ENCODE results near the gene ANKDD1A. TPM values are rescaled to one million over a fixed set of nuclear protein-coding genes. Genes with fewer than 3 reads are reported as not detected.

Gene ANKDD1A
- total RNA-seq, 1 donor from 2014 or later, result 2.6 TPM

GRCh38 chr15:64954395-64954794 lies 42.7 kb downstream of the ANKDD1A start:
- intact Hi-C loops (cut with micrococcal nuclease), result no loop called here

- intact Hi-C loops (cut with micrococcal nuclease), result no loop called here
Observed at GRCh38 chr15:64959128-64959527, 47.4 kb downstream of the ANKDD1A start.

- intact Hi-C loops (cut with micrococcal nuclease), result no loop called here
Observed at GRCh38 chr15:64960153-64960552, 48.5 kb downstream of the ANKDD1A start.

- intact Hi-C loops (cut with micrococcal nuclease), result no loop called here
Observed at GRCh38 chr15:64961013-64961412, 49.3 kb downstream of the ANKDD1A start.

- intact Hi-C loops (cut with micrococcal nuclease), result no loop called here
Observed at GRCh38 chr15:64969401-64969800, 57.7 kb downstream of the ANKDD1A start.

GRCh38 chr15:64970698-64971097 lies 59.0 kb downstream of the ANKDD1A start:
- intact Hi-C loops (cut with micrococcal nuclease), result no loop called here

- intact Hi-C loops (cut with micrococcal nuclease), result no loop called here
Observed at GRCh38 chr15:64975390-64975789, 63.7 kb downstream of the ANKDD1A start.

- intact Hi-C loops (cut with micrococcal nuclease), result no loop called here
Observed at GRCh38 chr15:64979252-64979710, 67.6 kb downstream of the ANKDD1A start.

GRCh38 chr15:64981812-64982431 lies 70.2 kb downstream of the ANKDD1A start:
- intact Hi-C loops (cut with micrococcal nuclease), result no loop called here

- intact Hi-C loops (cut with micrococcal nuclease), result no loop called here
Observed at GRCh38 chr15:64982472-64982871, 70.8 kb downstream of the ANKDD1A start.

- intact Hi-C loops (cut with micrococcal nuclease), result loop anchor here (1.0 kb wide), 1 partner anchor 281 kb away; no protein-coding TSS in a partner anchor
Observed at GRCh38 chr15:64985366-64986033, 73.8 kb downstream of the ANKDD1A start.

GRCh38 chr15:64987136-64987535 lies 75.4 kb downstream of the ANKDD1A start:
- intact Hi-C loops (cut with micrococcal nuclease), result no loop called here

GRCh38 chr15:64989416-64990167 lies 77.9 kb downstream of the ANKDD1A start, which contains the start of gene SPG21:
Gene SPG21 (minus strand): TSS chr15:64989914. CDS start chr15:64983569, 6,345 bp downstream.
- intact Hi-C loops (cut with micrococcal nuclease), result loop anchor here (1.0 to 2.0 kb wide), 10 partner anchors 40 to 826 kb away; partner anchors contain the start of genes CLPX, MTFMT, PARP16 and PDCD7

- intact Hi-C loops (cut with micrococcal nuclease), result loop anchor here (1.0 to 2.0 kb wide), 6 partner anchors 59 to 307 kb away; partner anchors contain the start of genes CLPX, PDCD7 and RNU5A-1
Observed at GRCh38 chr15:64990168-64990470, 78.4 kb downstream of the ANKDD1A start.

GRCh38 chr15:64991536-64992135 lies 79.9 kb downstream of the ANKDD1A start:
- intact Hi-C loops (cut with micrococcal nuclease), result loop anchor here (2.0 kb wide), 3 partner anchors 141 to 305 kb away; partner anchors contain the start of genes PDCD7 and RNU5A-1

- intact Hi-C loops (cut with micrococcal nuclease), result no loop called here
Observed at GRCh38 chr15:64993290-64993689, 81.6 kb downstream of the ANKDD1A start.

- intact Hi-C loops (cut with micrococcal nuclease), result no loop called here
Observed at GRCh38 chr15:64997066-64997465, 85.4 kb downstream of the ANKDD1A start.

- intact Hi-C loops (cut with micrococcal nuclease), result no loop called here
Observed at GRCh38 chr15:64997745-64998375, 86.2 kb downstream of the ANKDD1A start.

GRCh38 chr15:65004993-65005392 lies 93.3 kb downstream of the ANKDD1A start:
- intact Hi-C loops (cut with micrococcal nuclease), result no loop called here

- intact Hi-C loops (cut with micrococcal nuclease), result no loop called here
Observed at GRCh38 chr15:65006876-65007275, 95.2 kb downstream of the ANKDD1A start.

All from T-helper 1 cell treated with Interleukin-12 subunit alpha and Interleukin-12 subunit beta and Interleukin-4 antibody, amounts not matched to agents 30 ng/mL and 1 ng/mL, for 36 hours (primary cell).